DOHH2 (cell line): Measurements from ENCODE around the gene MVB12B.

Source experiments
- H3F3A ChIP-seq: fragments of 200-600 bp; sonication (generic), shearing (Covaris generic); 2 replicates; pipeline ENCODE4 v1.6.0; 2016; ENCODE audit warnings: antibody characterized with exemption, mild to moderate bottlenecking; ENCODE audit not compliant: control insufficient read depth, insufficient read depth
- H3K27ac ChIP-seq: fragments of 200-600 bp; sonication (generic); 2 replicates; pipeline ENCODE4 v1.5.1; 2014; ENCODE audit warnings: low read depth, mild to moderate bottlenecking, low read length, moderate library complexity
- H3K27me3 ChIP-seq: fragments of 200-600 bp; sonication (generic); 2 replicates; pipeline ENCODE4 v1.6.1; 2014; ENCODE audit warnings: mild to moderate bottlenecking, low read length, mixed read lengths; ENCODE audit not compliant: control insufficient read depth
- H3K36me3 ChIP-seq: fragments of 200-600 bp; sonication (generic); 2 replicates; pipeline ENCODE4 v1.6.1; 2014; ENCODE audit warnings: mild to moderate bottlenecking, low read length, moderate library complexity, mixed read lengths; ENCODE audit not compliant: control insufficient read depth
- H3K4me1 ChIP-seq: fragments of 200-600 bp; sonication (generic); 2 replicates; pipeline ENCODE4 v1.6.1; 2014; ENCODE audit warnings: mild to moderate bottlenecking, low read length, mixed read lengths; ENCODE audit not compliant: control insufficient read depth
- H3K4me2 ChIP-seq: fragments of 200-600 bp; sonication (generic); 2 replicates; pipeline ENCODE4 v1.6.0; 2014; ENCODE audit warnings: mild to moderate bottlenecking, low read length, moderate library complexity
- H3K4me3 ChIP-seq: fragments of 200-600 bp; sonication (generic); 2 replicates; pipeline ENCODE4 v1.5.1; 2014; ENCODE audit warnings: mild to moderate bottlenecking, low read length, mixed read lengths
- H3K79me2 ChIP-seq: fragments of 200-600 bp; sonication (generic); 2 replicates; pipeline ENCODE4 v1.6.1; 2014; ENCODE audit warnings: mild to moderate bottlenecking, low read length, mixed read lengths; ENCODE audit not compliant: control insufficient read depth
- H3K9me2 ChIP-seq: fragments of 200-600 bp; sonication (generic); replicated peaks from 2 replicates; pipeline ENCODE4 v1.6.1; 2014; ENCODE audit warnings: mild to moderate bottlenecking, low read length, mixed read lengths; ENCODE audit not compliant: control insufficient read depth
- H3K9me3 ChIP-seq: fragments of 200-600 bp; sonication (generic); 2 replicates; pipeline ENCODE4 v1.6.1; 2014; ENCODE audit warnings: antibody characterized with exemption, low read length, mixed read lengths; ENCODE audit not compliant: control insufficient read depth, insufficient read depth
- H4K20me1 ChIP-seq: fragments of 200-600 bp; sonication (generic); 2 replicates; pipeline ENCODE4 v1.6.0; 2014; ENCODE audit warnings: low read depth, mild to moderate bottlenecking, antibody characterized with exemption, low read length, moderate library complexity; ENCODE audit not compliant: control insufficient read depth, insufficient read depth
- EZH2phosphoT487 ChIP-seq: fragments of 200-600 bp; sonication (generic); IDR thresholded peaks from 2 replicates; pipeline ENCODE4 v1.6.1; 2017; ENCODE audit warnings: borderline replicate concordance, mild to moderate bottlenecking, antibody characterized with exemption, low read length, moderate library complexity, mixed read lengths
- TF ChIP-seq, protein P1 (sequence below): fragments of 200-600 bp; sonication (generic); IDR thresholded peaks from one replicate; pipeline ENCODE4 v1.5.1; 2014; ENCODE audit warnings: antibody characterized with exemption, mild to moderate bottlenecking, low read depth, low read length; ENCODE audit not compliant: poor library complexity, severe bottlenecking

MVB12B gene

GRCh38 chr9:126457175-126457547 lies 130.5 kb downstream of the MVB12B start:
- TF ChIP-seq, protein P1, sequence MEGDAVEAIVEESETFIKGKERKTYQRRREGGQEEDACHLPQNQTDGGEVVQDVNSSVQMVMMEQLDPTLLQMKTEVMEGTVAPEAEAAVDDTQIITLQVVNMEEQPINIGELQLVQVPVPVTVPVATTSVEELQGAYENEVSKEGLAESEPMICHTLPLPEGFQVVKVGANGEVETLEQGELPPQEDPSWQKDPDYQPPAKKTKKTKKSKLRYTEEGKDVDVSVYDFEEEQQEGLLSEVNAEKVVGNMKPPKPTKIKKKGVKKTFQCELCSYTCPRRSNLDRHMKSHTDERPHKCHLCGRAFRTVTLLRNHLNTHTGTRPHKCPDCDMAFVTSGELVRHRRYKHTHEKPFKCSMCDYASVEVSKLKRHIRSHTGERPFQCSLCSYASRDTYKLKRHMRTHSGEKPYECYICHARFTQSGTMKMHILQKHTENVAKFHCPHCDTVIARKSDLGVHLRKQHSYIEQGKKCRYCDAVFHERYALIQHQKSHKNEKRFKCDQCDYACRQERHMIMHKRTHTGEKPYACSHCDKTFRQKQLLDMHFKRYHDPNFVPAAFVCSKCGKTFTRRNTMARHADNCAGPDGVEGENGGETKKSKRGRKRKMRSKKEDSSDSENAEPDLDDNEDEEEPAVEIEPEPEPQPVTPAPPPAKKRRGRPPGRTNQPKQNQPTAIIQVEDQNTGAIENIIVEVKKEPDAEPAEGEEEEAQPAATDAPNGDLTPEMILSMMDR, result no peak
- TF ChIP-seq EZH2phosphoT487, result no peak
- H3K4me3 ChIP-seq, result no peak overlapping the region

GRCh38 chr9:126457890-126458289 lies 131.3 kb downstream of the MVB12B start:
- no peak overlapping the region for H3K4me2 ChIP-seq
- no peak overlapping the region for H3K27ac ChIP-seq
- no peaks in the 10 kb centered on the region for H3K36me3 ChIP-seq
- H3F3A ChIP-seq, result no peaks in the 10 kb centered on the region
- no peaks in the 10 kb centered on the region for H3K9me3 ChIP-seq
- H3K4me3 ChIP-seq, result no peak overlapping the region
- peaks cover 11% of the 10 kb centered on the region; the same call in 1 of the 2 replicates for H3K27me3 ChIP-seq
- TF ChIP-seq, protein P1, result no peak
- no peak for TF ChIP-seq EZH2phosphoT487
- no peaks in the 10 kb centered on the region for H3K79me2 ChIP-seq
- no peaks in the 10 kb centered on the region for H3K9me2 ChIP-seq
- no peaks in the 10 kb centered on the region for H3K4me1 ChIP-seq
- H4K20me1 ChIP-seq, result no peaks in the 10 kb centered on the region

More at GRCh38 chr9:126457175-126457547, 130.5 kb downstream of the MVB12B start:
- H3K79me2 ChIP-seq, result no peaks in the 10 kb centered on the region
- H4K20me1 ChIP-seq, result no peaks in the 10 kb centered on the region
- peaks cover 11% of the 10 kb centered on the region; the same call in 1 of the 2 replicates for H3K27me3 ChIP-seq
- no peak overlapping the region for H3K4me2 ChIP-seq
- no peaks in the 10 kb centered on the region for H3K4me1 ChIP-seq
- no peaks in the 10 kb centered on the region for H3K9me2 ChIP-seq
- H3K9me3 ChIP-seq, result no peaks in the 10 kb centered on the region
- no peak overlapping the region for H3K27ac ChIP-seq
- H3F3A ChIP-seq, result no peaks in the 10 kb centered on the region
- no peaks in the 10 kb centered on the region for H3K36me3 ChIP-seq

- no peak for TF ChIP-seq EZH2phosphoT487
- TF ChIP-seq, protein P1, result no peak
- Histone ChIP-seq H3K4me1 (no peaks in the 10 kb centered on the region), H3K36me3 (no peaks in the 10 kb centered on the region), H3K27me3 (peaks cover 5% of the 10 kb centered on the region; the same call in 1 of the 2 replicates), H3K9me3 (no peaks in the 10 kb centered on the region), H3K9me2 (no peaks in the 10 kb centered on the region), H3K79me2 (no peaks in the 10 kb centered on the region), H3K4me3 (no peak overlapping the region), H3K27ac (no peak overlapping the region), H3F3A (no peaks in the 10 kb centered on the region), H3K4me2 (no peak overlapping the region), H4K20me1 (no peaks in the 10 kb centered on the region)
Measured at GRCh38 chr9:126459126-126459525, 132.5 kb downstream of the MVB12B start.
